Stimulated activated CD8-positive, alpha-beta memory T cell treated with anti-CD3 and anti-CD28 coated beads, Interleukin-12 subunit alpha, Interleukin-12 subunit beta, amount 100 ng/mL, for 24 hours (primary cell): Measurements from ENCODE around the gene HTR4.

ENCODE experiments used
- DNase-seq: peaks from one replicate; pipeline ENCODE4 v3.0.0-alpha.2; 2020; ENCODE audit errors: extremely low read depth

HTR4 gene

GRCh38 chr5:148615644-148616275 lies 38.6 kb downstream of the HTR4 start:
- DNase-seq, result no peak

GRCh38 chr5:148607406-148607805 lies 46.9 kb downstream of the HTR4 start:
- no peak for DNase-seq

- DNase-seq, result no peak
Observed at GRCh38 chr5:148606296-148606695, 48.0 kb downstream of the HTR4 start.

- DNase-seq, result no peak
Observed at GRCh38 chr5:148599187-148599586, 55.1 kb downstream of the HTR4 start.

DNA sequence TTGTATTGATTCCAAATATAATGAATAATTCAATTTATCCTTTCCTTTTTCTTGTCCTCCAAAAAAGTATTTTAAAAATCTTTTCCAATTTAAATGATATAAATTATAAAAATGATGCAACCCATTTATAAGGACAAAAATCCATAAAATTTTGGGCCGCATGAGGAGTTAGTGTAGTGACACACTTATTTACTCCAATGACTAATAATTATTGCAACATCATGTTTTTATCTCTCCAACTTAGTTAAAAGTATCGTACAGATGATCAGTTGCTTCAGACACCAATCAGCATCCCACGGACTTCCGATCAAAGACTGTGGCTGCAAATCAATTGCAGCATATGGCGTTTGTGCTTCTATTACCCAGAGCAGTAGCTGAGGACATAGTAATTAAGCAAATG lies 58.6 kb downstream of the HTR4 start:
- DNase-seq, result no peak

- DNase-seq, result no peak
Observed at GRCh38 chr5:148586796-148587195, 67.5 kb downstream of the HTR4 start.

DNA sequence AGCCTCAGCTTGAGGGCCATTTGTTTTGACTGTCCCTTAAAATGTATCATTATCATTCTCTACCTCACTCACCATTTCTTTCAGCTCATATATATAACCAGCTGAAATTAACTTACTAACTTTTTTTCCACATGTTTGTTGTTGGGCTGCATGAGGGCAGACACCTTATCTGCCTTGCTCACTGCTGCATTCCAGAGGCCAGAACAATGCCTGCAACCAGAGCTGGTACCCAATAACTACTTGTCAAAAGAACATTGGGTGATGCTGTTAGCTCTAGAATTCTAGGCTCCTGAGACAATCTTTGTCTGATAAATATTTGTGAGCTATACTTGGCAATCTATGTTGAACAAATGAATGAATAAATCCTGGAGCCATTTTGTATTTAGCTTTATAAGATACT lies 68.3 kb downstream of the HTR4 start:
- no peak for DNase-seq

GRCh38 chr5:148584103-148584502 lies 70.2 kb downstream of the HTR4 start:
- DNase-seq, result no peak

DNA sequence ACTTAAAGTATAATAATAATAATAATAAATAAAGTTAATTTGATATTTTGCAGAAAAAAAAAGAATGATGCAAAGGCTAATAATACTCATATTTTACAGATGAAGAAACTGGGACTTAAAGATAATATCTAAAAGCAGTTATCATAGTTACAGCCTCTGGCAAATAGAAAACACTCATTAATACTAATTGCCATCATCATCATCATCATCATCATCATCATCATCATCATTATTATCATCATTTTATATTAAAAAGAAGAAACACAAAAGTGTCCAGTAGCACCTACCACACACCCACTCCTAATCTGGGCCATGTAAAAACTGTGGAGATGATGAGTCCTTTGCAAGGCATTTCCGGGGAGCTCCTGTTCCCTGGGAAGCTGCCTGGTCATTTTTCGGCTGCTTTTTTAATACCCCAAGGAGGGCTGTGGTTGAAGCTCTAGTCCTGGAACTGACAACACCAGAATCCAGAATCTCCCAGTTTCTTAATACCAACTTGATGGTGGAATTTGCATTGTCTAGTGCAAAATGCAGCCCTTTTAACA lies 70.8 kb downstream of the HTR4 start:
- no peak for DNase-seq

- DNase-seq, result no peak
Observed at GRCh38 chr5:148574167-148574566, 80.2 kb downstream of the HTR4 start.

GRCh38 chr5:148573374-148573773 lies 81.0 kb downstream of the HTR4 start:
- no peak for DNase-seq

DNA sequence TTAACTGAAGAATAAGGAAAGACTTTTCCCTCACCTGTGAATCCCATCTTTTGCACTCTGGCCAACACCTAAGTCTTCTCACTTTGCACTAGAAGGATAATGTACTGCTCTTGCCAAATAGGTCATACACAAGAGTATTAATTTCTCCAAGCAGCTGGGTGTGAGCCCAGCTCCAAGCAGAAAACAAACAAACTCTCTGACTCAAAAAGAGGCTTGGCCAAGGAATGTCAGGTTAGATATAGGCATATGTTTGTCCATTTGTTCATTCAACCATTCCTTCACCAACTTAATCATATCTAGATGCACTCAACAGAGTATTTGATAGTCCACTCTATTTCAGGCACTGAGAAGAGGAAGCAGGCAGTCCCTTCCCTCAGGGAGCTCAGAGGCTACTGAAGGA lies 84.4 kb downstream of the HTR4 start:
- no peak for DNase-seq

GRCh38 chr5:148565148-148565547 lies 89.2 kb downstream of the HTR4 start:
- no peak for DNase-seq

DNA sequence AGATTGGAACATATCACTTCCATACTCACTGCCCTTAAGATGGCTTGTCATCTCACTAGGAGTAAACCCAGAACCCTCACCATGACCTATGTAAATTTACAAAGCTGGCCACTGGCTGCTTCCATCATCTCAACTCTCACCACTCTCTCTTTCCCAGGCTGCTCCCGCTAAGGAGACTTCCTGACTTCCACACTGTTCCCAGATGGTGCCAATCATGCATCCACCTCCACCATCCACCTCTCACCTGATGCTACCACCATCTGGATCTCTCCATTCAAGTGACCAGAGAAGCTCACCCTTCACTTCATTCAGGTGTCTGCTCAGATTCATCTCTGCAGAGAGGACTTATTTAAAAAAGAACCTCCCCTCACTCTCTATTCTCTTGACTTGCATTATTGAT lies 91.3 kb downstream of the HTR4 start:
- DNase-seq, result no peak

GRCh38 chr5:148561801-148562311 lies 92.5 kb downstream of the HTR4 start:
- DNase-seq, result no peak

GRCh38 chr5:148559461-148559860 lies 94.9 kb downstream of the HTR4 start:
- DNase-seq, result no peak

DNA sequence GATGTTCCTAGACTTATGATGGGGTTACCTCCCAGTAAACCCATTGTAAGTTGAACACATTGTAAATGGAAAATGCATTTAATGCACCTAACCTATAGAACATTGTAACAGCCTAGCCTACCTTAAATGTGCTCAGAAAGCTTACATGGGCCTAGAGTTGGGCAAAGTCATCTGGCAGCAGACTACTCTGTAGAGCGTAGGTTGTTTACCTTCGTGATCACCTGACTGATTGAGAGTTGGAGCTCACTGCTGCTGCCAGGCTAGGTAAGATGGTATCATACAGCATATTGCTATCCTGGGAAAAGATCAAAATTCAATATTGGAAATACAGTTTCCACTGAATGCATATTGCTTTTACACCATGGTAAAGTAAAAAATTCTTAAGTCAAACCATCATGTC lies 95.4 kb downstream of the HTR4 start:
- DNase-seq, result no peak

GRCh38 chr5:148556835-148557234 lies 97.5 kb downstream of the HTR4 start:
- DNase-seq, result no peak

- no peak for DNase-seq
Observed at GRCh38 chr5:148554621-148555020, 99.7 kb downstream of the HTR4 start.

DNA sequence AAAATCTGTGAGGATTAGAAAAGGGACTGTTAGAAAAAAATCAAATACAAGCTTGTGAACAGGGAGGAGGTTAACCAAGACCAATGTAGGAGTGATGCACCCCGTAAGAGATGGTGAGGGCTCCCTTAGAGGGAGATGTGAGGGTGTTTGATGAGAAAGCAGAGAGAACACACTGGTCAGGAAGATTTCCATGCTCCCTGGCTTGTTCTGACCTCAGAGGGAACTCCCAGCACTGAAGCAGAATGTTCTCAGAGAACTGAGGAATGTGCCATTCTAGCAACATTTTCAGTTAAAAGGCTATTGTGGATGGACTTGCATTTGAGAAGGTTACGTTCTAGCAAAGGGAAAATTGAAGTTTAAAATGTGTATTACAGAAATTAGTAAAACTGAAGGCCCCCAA lies 110.6 kb downstream of the HTR4 start:
- DNase-seq, result no peak

- DNase-seq, result no peak
Observed at GRCh38 chr5:148542812-148543211, 111.5 kb downstream of the HTR4 start.

GRCh38 chr5:148541054-148541835 lies 113.1 kb downstream of the HTR4 start:
- no peak for DNase-seq

DNA sequence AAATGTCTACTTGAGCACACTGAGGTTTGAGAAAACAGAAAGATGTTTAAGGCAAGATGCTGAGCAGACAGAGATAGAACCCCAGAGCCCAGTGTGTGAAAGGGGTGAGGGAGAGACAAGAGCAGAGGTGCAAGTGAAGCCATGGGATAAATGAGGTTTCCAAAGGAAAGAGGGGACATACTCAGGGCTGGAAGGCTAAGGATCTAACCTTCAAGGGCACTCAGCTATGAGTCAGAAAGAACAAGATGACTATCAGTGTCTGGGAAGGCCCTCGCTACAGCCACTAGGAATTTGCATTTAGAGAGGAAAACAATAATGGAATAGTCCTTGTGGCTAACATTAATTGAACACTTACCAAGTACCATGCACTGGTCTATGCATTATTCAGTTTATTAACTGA lies 113.7 kb downstream of the HTR4 start:
- DNase-seq, result no peak
